ENCODE results near the gene PYGM. TPM values are rescaled to one million over a fixed set of nuclear protein-coding genes. Genes with fewer than 3 reads are reported as not detected.

The PYGM gene
- total RNA-seq, 1 experiment from 2014 or later = 6.6 TPM

GRCh38 chr11:64800303-64801157 lies 40.8 kb upstream of the PYGM start (continued):
- no peak for TF ChIP-seq SOX15 (CRISPR knock-in tag; IDR thresholded peaks at IDR 0.05)

- no peak for DNase-seq (ENCODE audit: low spot score)
- ATAC-seq = no peak
- Mint-ChIP-seq H3K27me3 (ENCODE audit: low read depth) (no peaks in the 10 kb centered on the region), H3K4me3 (no peak overlapping the region), H3K36me3 (no peaks in the 10 kb centered on the region), H3K27ac (no peak overlapping the region), H3K9me3 (no peaks in the 10 kb centered on the region), H3K4me1 (peaks cover 11% of the 10 kb centered on the region)
- ChIA-PET CTCF (interaction anchor here (0.8 to 2.5 kb wide), 6 partner anchors 10 to 88 kb away, joined by 3 to 13 read pairs (median 4); partner anchors contain the start of genes MEN1 and SF1), POLR2A (no interaction called here)
- TF ChIP-seq ZNF263 (CRISPR knock-in tag; IDR thresholded peaks at IDR 0.05; ENCODE audit: low read depth) (no peak), MAX (CRISPR knock-in tag; IDR thresholded peaks at IDR 0.05) (no peak), CBFB (CRISPR knock-in tag; IDR thresholded peaks at IDR 0.05; ENCODE audit: low read depth) (no peak), CREB1 (CRISPR knock-in tag; IDR thresholded peaks at IDR 0.05) (no peak), GTF2I (CRISPR knock-in tag; conservative IDR thresholded peaks at IDR 0.05) (no peak), ZNF121 (CRISPR knock-in tag; IDR thresholded peaks at IDR 0.05) (no peak), STAT6 (CRISPR knock-in tag; conservative IDR thresholded peaks at IDR 0.05; ENCODE audit: low read depth) (no peak), FOXJ3 (CRISPR knock-in tag; IDR thresholded peaks at IDR 0.05; ENCODE audit: borderline replicate concordance) (no peak), NFATC4 (CRISPR knock-in tag; IDR thresholded peaks at IDR 0.05) (no peak), PRDM15 (CRISPR knock-in tag; IDR thresholded peaks at IDR 0.05) (no peak), ZSCAN18 (CRISPR knock-in tag; IDR thresholded peaks at IDR 0.05) (no peak), AFF4 (CRISPR knock-in tag; IDR thresholded peaks at IDR 0.05; ENCODE audit: borderline replicate concordance) (no peak), NR1H2 (CRISPR knock-in tag; IDR thresholded peaks at IDR 0.05) (no peak), NFE2L1 (CRISPR knock-in tag; IDR thresholded peaks at IDR 0.05) (no peak), E2F4 (CRISPR knock-in tag; IDR thresholded peaks at IDR 0.05; ENCODE audit: borderline replicate concordance, low read depth) (no peak), CTCF (IDR thresholded peaks at IDR 0.05) (no peak)
These were observed 40.0 kb upstream of the PYGM start for GRCh38 chr11:64799623-64800302.
